Measurements from ENCODE around the gene NUTM2D.
"Not testable (repeated sequence)": the region's sequence is repeated elsewhere in the genome, so short reads cannot be mapped to it uniquely, and the experiment has no call there.

GRCh38 chr10:87352825-87353224 lies 4.7 kb upstream of the NUTM2D start:
- TF ChIP-seq CTCF (IDR thresholded peaks at IDR 0.05); ZFX (IDR thresholded peaks at IDR 0.05; ENCODE audit: borderline replicate concordance): not testable (repeated sequence)

All from 22Rv1 (cell line).